Uterus (tissue), 2 donors: ENCODE results near the gene SPDYE6.

Experiments used
- CTCF ChIP-seq, 4 experiments: fragments of 200-600 bp in 2 of 4; fragments of 450-650 bp in 2 of 4; sonication (generic) in 2 of 4; IDR thresholded peaks; one replicate each; pipeline ENCODE4 v1.5.1; 2016 to 2019; ENCODE audit warnings: antibody characterized with exemption in 4 of 4, mild to moderate bottlenecking in 2 of 4, moderate library complexity in 1 of 4
- POLR2A ChIP-seq, 2 donors: fragments of 450-650 bp; IDR thresholded peaks; one replicate each; pipeline ENCODE4 v1.6.1; 2016; ENCODE audit warnings: antibody characterized with exemption in 2 of 2, mild to moderate bottlenecking in 1 of 2, moderate library complexity in 1 of 2

GRCh38 chr7:102306916-102307677, 49.1 kb downstream of the SPDYE6 start:
- TF ChIP-seq CTCF (IDR thresholded peaks at IDR 0.05): no peak
- no peak for TF ChIP-seq POLR2A (IDR thresholded peaks at IDR 0.05)
